Spleen (tissue), 7 donors: Measurements from ENCODE around the gene ARF6.
"Not testable (repeated sequence)": the region's sequence is repeated elsewhere in the genome, so short reads cannot be mapped to it uniquely, and the experiment has no call there.

Source experiments
- POLR2A ChIP-seq, 3 donors: fragments of 450-650 bp; IDR thresholded peaks; one replicate each; pipeline ENCODE4 v1.5.1; 2017; ENCODE audit warnings: antibody characterized with exemption in 3 of 3, mild to moderate bottlenecking in 1 of 3
- TF ChIP-seq, protein P1 (sequence below), 11 experiments: fragments of 200-600 bp in 7 of 11; fragments of 450-650 bp in 4 of 11; sonication (generic) in 4 of 11; IDR thresholded peaks in 8 of 11; conservative IDR thresholded peaks in 3 of 11; 1 replicate in 7 of 11; 2 replicates in 4 of 11; pipeline versions ENCODE4 v1.4.0 to v1.8.0; 2016 to 2021; ENCODE audit warnings: antibody characterized with exemption in 11 of 11, inconsistent platforms in 4 of 11, mild to moderate bottlenecking in 1 of 11
- donor health status: DM: no; HTN: no; CAD: no; lungs with moderate emphysema.
- donor health status: DM: no; HTN: no; CAD: no.
- donor health status: DM: no; HTN: no; CAD: no.

DNA sequence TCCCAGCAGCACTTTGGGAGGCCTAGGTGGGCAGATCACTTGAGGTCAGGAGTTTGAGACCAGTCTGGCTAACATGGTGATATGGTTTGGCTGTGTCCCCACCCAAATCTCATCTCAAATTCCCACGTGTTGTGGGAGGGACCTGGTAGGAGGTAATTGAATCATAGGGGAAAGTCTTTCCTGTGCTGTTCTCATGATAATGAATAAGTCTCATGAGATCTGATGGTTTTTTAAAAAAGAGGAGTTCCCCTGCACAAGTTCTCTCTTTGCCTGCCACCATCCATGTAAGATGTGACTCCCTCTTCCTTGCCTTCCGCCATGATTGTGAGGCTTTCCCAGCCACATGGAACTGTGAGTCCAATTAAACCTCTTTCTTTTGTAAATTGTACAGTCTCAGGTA is 43.4 kb downstream of the ARF6 start:
- TF ChIP-seq, protein P1, sequence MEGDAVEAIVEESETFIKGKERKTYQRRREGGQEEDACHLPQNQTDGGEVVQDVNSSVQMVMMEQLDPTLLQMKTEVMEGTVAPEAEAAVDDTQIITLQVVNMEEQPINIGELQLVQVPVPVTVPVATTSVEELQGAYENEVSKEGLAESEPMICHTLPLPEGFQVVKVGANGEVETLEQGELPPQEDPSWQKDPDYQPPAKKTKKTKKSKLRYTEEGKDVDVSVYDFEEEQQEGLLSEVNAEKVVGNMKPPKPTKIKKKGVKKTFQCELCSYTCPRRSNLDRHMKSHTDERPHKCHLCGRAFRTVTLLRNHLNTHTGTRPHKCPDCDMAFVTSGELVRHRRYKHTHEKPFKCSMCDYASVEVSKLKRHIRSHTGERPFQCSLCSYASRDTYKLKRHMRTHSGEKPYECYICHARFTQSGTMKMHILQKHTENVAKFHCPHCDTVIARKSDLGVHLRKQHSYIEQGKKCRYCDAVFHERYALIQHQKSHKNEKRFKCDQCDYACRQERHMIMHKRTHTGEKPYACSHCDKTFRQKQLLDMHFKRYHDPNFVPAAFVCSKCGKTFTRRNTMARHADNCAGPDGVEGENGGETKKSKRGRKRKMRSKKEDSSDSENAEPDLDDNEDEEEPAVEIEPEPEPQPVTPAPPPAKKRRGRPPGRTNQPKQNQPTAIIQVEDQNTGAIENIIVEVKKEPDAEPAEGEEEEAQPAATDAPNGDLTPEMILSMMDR (IDR thresholded peaks at IDR 0.05 in 8 of 11, conservative IDR thresholded peaks at IDR 0.05 in 3 of 11) = not testable (repeated sequence)
- not testable (repeated sequence) for TF ChIP-seq POLR2A (IDR thresholded peaks at IDR 0.05)
